HG03108 (cell line): ENCODE measurements around the gene JAKMIP3.

Experiments
- ATAC-seq: cut with Tn5 transposase; IDR thresholded peaks from one replicate; pipeline ENCODE4 v1.9.1; 2021; ENCODE audit warnings: moderate library complexity; ENCODE audit not compliant: unreplicated experiment

The JAKMIP3 gene

GRCh38 chr10:132043861-132044695, 21.7 kb upstream of the JAKMIP3 start:
- ATAC-seq: no peak

- no peak for ATAC-seq
Measured at GRCh38 chr10:132044803-132045202, 20.9 kb upstream of the JAKMIP3 start.

GRCh38 chr10:132045324-132045723, 20.4 kb upstream of the JAKMIP3 start:
- ATAC-seq: no peak

GRCh38 chr10:132047575-132048293, 18.0 kb upstream of the JAKMIP3 start:
- ATAC-seq: no peak

- ATAC-seq: no peak
Measured at GRCh38 chr10:132048294-132048667, 17.5 kb upstream of the JAKMIP3 start.

- ATAC-seq: no peak
Measured at GRCh38 chr10:132050191-132050590, 15.6 kb upstream of the JAKMIP3 start.

- no peak for ATAC-seq
Measured at GRCh38 chr10:132052124-132052523, 13.6 kb upstream of the JAKMIP3 start.

- ATAC-seq: no peak
Measured at GRCh38 chr10:132054564-132054963, 11.2 kb upstream of the JAKMIP3 start.

- no peak for ATAC-seq
Measured at GRCh38 chr10:132055616-132056015, 10.1 kb upstream of the JAKMIP3 start.

GRCh38 chr10:132056663-132057062, 9.1 kb upstream of the JAKMIP3 start:
- ATAC-seq: no peak

- ATAC-seq: no peak
Measured at GRCh38 chr10:132057191-132057681, 8.5 kb upstream of the JAKMIP3 start.

GRCh38 chr10:132058111-132058745, 7.5 kb upstream of the JAKMIP3 start:
- ATAC-seq: no peak

- ATAC-seq: no peak
Measured at GRCh38 chr10:132058793-132059759, 6.7 kb upstream of the JAKMIP3 start.

- no peak for ATAC-seq
Measured at GRCh38 chr10:132059760-132060508, 5.8 kb upstream of the JAKMIP3 start.

- ATAC-seq: no peak
Measured at GRCh38 chr10:132061030-132061429, 4.7 kb upstream of the JAKMIP3 start.

- ATAC-seq: no peak
Measured at GRCh38 chr10:132061465-132061864, 4.3 kb upstream of the JAKMIP3 start.

GRCh38 chr10:132062116-132062515, 3.6 kb upstream of the JAKMIP3 start:
- no peak for ATAC-seq

- no peak for ATAC-seq
Measured at GRCh38 chr10:132062641-132063390, 2.9 kb upstream of the JAKMIP3 start.

- no peak for ATAC-seq
Measured at GRCh38 chr10:132063432-132063831, 2.3 kb upstream of the JAKMIP3 start.
